HepG2 (cell line): ENCODE results near the gene NKD1. TPM values are rescaled to one million over a fixed set of nuclear protein-coding genes. Genes with fewer than 3 reads are reported as not detected.
A peak's percentile ranks its signal among the peaks of the same experiment; 100 is the strongest.

Experiments
- BCL3 ChIP-seq: sonication (generic); formaldehyde crosslinking; IDR thresholded peaks from 2 replicates; pipeline ENCODE4 v1.5.1; 2020; ENCODE audit warnings: mild to moderate bottlenecking, missing genetic modification reagents, moderate library complexity
- EEA1 ChIP-seq: sonication (generic); formaldehyde crosslinking; IDR thresholded peaks from 2 replicates; pipeline ENCODE4 v1.5.1; 2020; ENCODE audit warnings: mild to moderate bottlenecking, missing genetic modification reagents, borderline replicate concordance
- GFI1 ChIP-seq: sonication (generic); formaldehyde crosslinking; IDR thresholded peaks from 2 replicates; pipeline ENCODE4 v1.5.0; 2020; ENCODE audit warnings: missing genetic modification reagents, mild to moderate bottlenecking, borderline replicate concordance
- HIVEP1 ChIP-seq: sonication (generic); formaldehyde crosslinking; IDR thresholded peaks from 2 replicates; pipeline ENCODE4 v1.4.0; 2020; ENCODE audit warnings: mild to moderate bottlenecking, missing genetic modification reagents
- KLF16 ChIP-seq, 2 experiments: sonication (generic) in 1 of 2; formaldehyde crosslinking in 1 of 2; IDR thresholded peaks; 2 replicates each; pipeline versions ENCODE4 v1.6.1 to v1.8.0; 2016 to 2023; ENCODE audit warnings: missing genetic modification reagents in 2 of 2, missing compliant biosample characterization in 1 of 2
- MBD4 ChIP-seq: IDR thresholded peaks from 2 replicates; pipeline ENCODE4 v1.6.1; 2012; ENCODE audit warnings: low read length, inconsistent platforms, borderline replicate concordance
- NAIF1 ChIP-seq: sonication (generic); formaldehyde crosslinking; IDR thresholded peaks from 2 replicates; pipeline ENCODE4 v1.5.0; 2020; ENCODE audit warnings: mild to moderate bottlenecking, missing genetic modification reagents, borderline replicate concordance
- PAF1 ChIP-seq: IDR thresholded peaks from 2 replicates; pipeline ENCODE4 v1.6.1; 2016; ENCODE audit warnings: missing genetic modification reagents, missing compliant biosample characterization
- SOX13 ChIP-seq, 3 experiments: fragments of 450-650 bp in 1 of 3; sonication (generic) in 1 of 3; formaldehyde crosslinking in 1 of 3; IDR thresholded peaks in 2 of 3; conservative IDR thresholded peaks in 1 of 3; 2 replicates each; pipeline versions ENCODE4 v1.5.0 to v1.6.1; 2016 to 2020; ENCODE audit warnings: antibody characterized with exemption in 1 of 3, mild to moderate bottlenecking in 1 of 3, missing compliant biosample characterization in 1 of 3, missing genetic modification reagents in 1 of 3, moderate library complexity in 1 of 3
- SP4 ChIP-seq: sonication (generic); formaldehyde crosslinking; IDR thresholded peaks from 2 replicates; pipeline ENCODE4 v1.8.1; 2023; ENCODE audit warnings: mild to moderate bottlenecking, missing genetic modification reagents
- SRSF4 ChIP-seq: fragments of 200-400 bp; formaldehyde crosslinking; IDR thresholded peaks from one replicate; pipeline ENCODE4 v1.6.1; 2018; ENCODE audit warnings: mild to moderate bottlenecking, low read depth, low read length, moderate library complexity; ENCODE audit not compliant: poor library complexity, severe bottlenecking
- ZNF207 ChIP-seq: fragments of 450-650 bp; IDR thresholded peaks from 2 replicates; pipeline ENCODE4 v1.6.1; 2016; ENCODE audit warnings: antibody characterized with exemption, borderline replicate concordance
- ZNF235 ChIP-seq: sonication (generic); formaldehyde crosslinking; IDR thresholded peaks from 2 replicates; pipeline ENCODE4 v1.8.1; 2023; ENCODE audit warnings: mild to moderate bottlenecking, missing genetic modification reagents, borderline replicate concordance
- ZNF274 ChIP-seq: sonication (generic); formaldehyde crosslinking; IDR thresholded peaks from 2 replicates; pipeline ENCODE4 v1.5.1; 2020; ENCODE audit warnings: mild to moderate bottlenecking, missing genetic modification reagents
- ZSCAN21 ChIP-seq: sonication (generic); formaldehyde crosslinking; IDR thresholded peaks from 2 replicates; pipeline ENCODE4 v1.8.0; 2022; ENCODE audit warnings: mild to moderate bottlenecking, missing genetic modification reagents, moderate library complexity, borderline replicate concordance
- polyA plus RNA-seq, 8 experiments: library from polyadenylated mRNA; depleted of rRNA in 3 of 8; stranded (reverse) in 7 of 8; unstranded in 1 of 8; fragments of >200 nt; fragmentation: Illumina TruSeq in 4 of 8; extraction: Trizol in 4 of 8; gene quantifications; 2 replicates each; pipeline versions ENCODE4 v1.2.1 to v1.2.3, GENCODE V29; 2011 to 2016; ENCODE audit warnings: low read depth in 4 of 8, missing spikeins in 1 of 8, mixed read lengths in 1 of 8; ENCODE audit not compliant: insufficient read depth in 1 of 8
- total RNA-seq, 5 experiments: library from RNA; depleted of rRNA; stranded (reverse); fragments of >200 nt; fragmentation: Illumina TruSeq; extraction: Trizol; gene quantifications; 2 replicates each; pipeline ENCODE4 v1.2.3, GENCODE V29; 2016; ENCODE audit warnings: low read depth in 1 of 5
- TF ChIP-seq, protein P1 (sequence below): sonication (generic); formaldehyde crosslinking; IDR thresholded peaks from 2 replicates; pipeline ENCODE4 v1.4.0; 2020; ENCODE audit warnings: missing genetic modification reagents
- TF ChIP-seq, protein P2 (sequence below): sonication (generic); formaldehyde crosslinking; IDR thresholded peaks from 2 replicates; pipeline ENCODE4 v1.4.0; 2020; ENCODE audit warnings: missing genetic modification reagents, mild to moderate bottlenecking, borderline replicate concordance
- TF ChIP-seq, protein P3 (sequence below): sonication (generic); formaldehyde crosslinking; IDR thresholded peaks from 2 replicates; pipeline ENCODE4 v1.5.0; 2020; ENCODE audit warnings: mild to moderate bottlenecking, missing genetic modification reagents

NKD1 gene
- total and polyA plus RNA-seq, 2 of the 13 experiments (the other 11 are each of a cell fraction or from before 2014, with no cell fraction given): 70.4 to 121 TPM

DNA sequence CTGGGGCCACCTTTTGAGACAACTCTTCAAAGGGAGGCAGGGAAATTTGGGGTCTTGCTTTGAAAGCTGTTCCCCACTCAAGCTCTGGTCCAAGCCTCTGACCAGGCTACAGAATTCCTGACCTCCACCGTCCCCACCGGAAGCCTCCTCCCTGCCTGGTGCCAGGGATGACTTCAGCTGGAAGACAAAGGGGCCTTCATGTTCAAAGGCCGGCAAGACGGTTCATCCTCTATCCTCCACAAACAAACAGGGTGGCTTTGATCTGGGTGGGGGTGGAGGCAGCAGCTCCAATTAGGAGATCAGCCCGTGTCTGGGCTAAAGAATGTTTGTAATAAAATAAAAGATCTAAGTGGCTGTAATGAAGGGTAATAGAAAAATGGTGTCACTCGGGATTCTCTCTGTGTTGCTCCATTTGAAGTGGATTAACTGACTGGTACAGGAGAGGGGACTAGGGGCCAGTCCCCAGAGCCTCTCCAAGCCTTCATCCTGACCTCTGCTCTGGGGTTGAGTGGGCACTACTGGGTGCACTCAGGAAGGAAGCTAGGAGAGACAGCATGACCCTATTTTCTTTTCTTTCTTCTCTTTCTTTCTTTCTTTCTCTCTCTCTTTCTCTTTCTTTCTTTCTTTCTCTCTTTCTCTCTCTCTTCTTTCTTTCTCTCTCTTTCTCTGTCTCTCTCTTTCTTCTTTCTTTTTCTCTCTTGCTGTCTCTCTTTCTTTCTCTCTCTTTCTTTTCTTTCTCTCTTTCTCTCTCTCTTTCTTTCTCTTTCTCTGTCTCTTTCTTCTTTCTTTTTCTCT, 27.5 kb upstream of the NKD1 start (continued):
- peak; percentile 81; the same call in 1 of the 2 replicates for TF ChIP-seq GFI1 (CRISPR knock-in tag)
- no peak for TF ChIP-seq ZNF207
- TF ChIP-seq HIVEP1 (CRISPR knock-in tag): no peak
- no peak for TF ChIP-seq PAF1 (CRISPR knock-in tag)
- TF ChIP-seq, protein P1, sequence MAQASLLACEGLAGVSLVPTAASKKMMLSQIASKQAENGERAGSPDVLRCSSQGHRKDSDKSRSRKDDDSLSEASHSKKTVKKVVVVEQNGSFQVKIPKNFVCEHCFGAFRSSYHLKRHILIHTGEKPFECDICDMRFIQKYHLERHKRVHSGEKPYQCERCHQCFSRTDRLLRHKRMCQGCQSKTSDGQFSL (CRISPR knock-in tag): no peak
- TF ChIP-seq, protein P2, sequence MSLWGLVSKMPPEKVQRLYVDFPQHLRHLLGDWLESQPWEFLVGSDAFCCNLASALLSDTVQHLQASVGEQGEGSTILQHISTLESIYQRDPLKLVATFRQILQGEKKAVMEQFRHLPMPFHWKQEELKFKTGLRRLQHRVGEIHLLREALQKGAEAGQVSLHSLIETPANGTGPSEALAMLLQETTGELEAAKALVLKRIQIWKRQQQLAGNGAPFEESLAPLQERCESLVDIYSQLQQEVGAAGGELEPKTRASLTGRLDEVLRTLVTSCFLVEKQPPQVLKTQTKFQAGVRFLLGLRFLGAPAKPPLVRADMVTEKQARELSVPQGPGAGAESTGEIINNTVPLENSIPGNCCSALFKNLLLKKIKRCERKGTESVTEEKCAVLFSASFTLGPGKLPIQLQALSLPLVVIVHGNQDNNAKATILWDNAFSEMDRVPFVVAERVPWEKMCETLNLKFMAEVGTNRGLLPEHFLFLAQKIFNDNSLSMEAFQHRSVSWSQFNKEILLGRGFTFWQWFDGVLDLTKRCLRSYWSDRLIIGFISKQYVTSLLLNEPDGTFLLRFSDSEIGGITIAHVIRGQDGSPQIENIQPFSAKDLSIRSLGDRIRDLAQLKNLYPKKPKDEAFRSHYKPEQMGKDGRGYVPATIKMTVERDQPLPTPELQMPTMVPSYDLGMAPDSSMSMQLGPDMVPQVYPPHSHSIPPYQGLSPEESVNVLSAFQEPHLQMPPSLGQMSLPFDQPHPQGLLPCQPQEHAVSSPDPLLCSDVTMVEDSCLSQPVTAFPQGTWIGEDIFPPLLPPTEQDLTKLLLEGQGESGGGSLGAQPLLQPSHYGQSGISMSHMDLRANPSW (CRISPR knock-in tag): no peak
- TF ChIP-seq ZSCAN21 (CRISPR knock-in tag): 0 out of 2 replicates have a peak, but pooled peaks have one; percentile 56
- TF ChIP-seq KLF16 (CRISPR knock-in tag; IDR thresholded peaks at IDR 0.05): peak in 1 of 2 experiments; percentile 90; a peak in 2 of 4 replicates
- TF ChIP-seq BCL3: no peak
- no peak for TF ChIP-seq ZNF235 (CRISPR knock-in tag)
- TF ChIP-seq ZNF274 (CRISPR knock-in tag): no peak
- no peak for TF ChIP-seq NAIF1
- TF ChIP-seq, protein P3, sequence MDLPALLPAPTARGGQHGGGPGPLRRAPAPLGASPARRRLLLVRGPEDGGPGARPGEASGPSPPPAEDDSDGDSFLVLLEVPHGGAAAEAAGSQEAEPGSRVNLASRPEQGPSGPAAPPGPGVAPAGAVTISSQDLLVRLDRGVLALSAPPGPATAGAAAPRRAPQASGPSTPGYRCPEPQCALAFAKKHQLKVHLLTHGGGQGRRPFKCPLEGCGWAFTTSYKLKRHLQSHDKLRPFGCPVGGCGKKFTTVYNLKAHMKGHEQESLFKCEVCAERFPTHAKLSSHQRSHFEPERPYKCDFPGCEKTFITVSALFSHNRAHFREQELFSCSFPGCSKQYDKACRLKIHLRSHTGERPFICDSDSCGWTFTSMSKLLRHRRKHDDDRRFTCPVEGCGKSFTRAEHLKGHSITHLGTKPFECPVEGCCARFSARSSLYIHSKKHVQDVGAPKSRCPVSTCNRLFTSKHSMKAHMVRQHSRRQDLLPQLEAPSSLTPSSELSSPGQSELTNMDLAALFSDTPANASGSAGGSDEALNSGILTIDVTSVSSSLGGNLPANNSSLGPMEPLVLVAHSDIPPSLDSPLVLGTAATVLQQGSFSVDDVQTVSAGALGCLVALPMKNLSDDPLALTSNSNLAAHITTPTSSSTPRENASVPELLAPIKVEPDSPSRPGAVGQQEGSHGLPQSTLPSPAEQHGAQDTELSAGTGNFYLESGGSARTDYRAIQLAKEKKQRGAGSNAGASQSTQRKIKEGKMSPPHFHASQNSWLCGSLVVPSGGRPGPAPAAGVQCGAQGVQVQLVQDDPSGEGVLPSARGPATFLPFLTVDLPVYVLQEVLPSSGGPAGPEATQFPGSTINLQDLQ: no peak
- TF ChIP-seq SP4 (CRISPR knock-in tag): 0 out of 2 replicates have a peak, but pooled peaks have one; percentile 40
- 0 out of 2 replicates have a peak, but pooled peaks have one; percentile 16 for TF ChIP-seq MBD4
- no peak for TF ChIP-seq EEA1
- no peak for TF ChIP-seq SRSF4
- peak; percentile 95 for TF ChIP-seq SOX13 (IDR thresholded peaks at IDR 0.05)
- TF ChIP-seq SOX13 (CRISPR knock-in tag; conservative IDR thresholded peaks at IDR 0.05 in 1 of 2, IDR thresholded peaks at IDR 0.05 in 1 of 2): peak in 1 of 2 experiments; percentile 98; a peak in 2 of 4 replicates
